HCEC 1CT (cell line): ENCODE data around the gene EFCAB14.
"Not testable (repeated sequence)": the region's sequence is repeated elsewhere in the genome, so short reads cannot be mapped to it uniquely, and the experiment has no call there.

Experiments
- DNase-seq: peaks from one replicate; pipeline ENCODE4 v3.0.0-alpha.2; 2017

The EFCAB14 gene

GRCh38 chr1:46681333-46682034, 37.4 kb downstream of the EFCAB14 start:
- no peak for DNase-seq

GRCh38 chr1:46679789-46680573, 38.9 kb downstream of the EFCAB14 start:
- DNase-seq: no peak

- DNase-seq: no peak
Observed at GRCh38 chr1:46677339-46677738, 41.6 kb downstream of the EFCAB14 start.

- no peak for DNase-seq
Observed at GRCh38 chr1:46676531-46676930, 42.4 kb downstream of the EFCAB14 start.

- no peak for DNase-seq
Observed at GRCh38 chr1:46675549-46676314, 43.2 kb downstream of the EFCAB14 start.

GRCh38 chr1:46673749-46674182, 45.1 kb downstream of the EFCAB14 start:
- DNase-seq: peak; percentile 56

GRCh38 chr1:46672696-46673095, 46.2 kb downstream of the EFCAB14 start:
- DNase-seq: no peak

GRCh38 chr1:46671554-46671953, 47.4 kb downstream of the EFCAB14 start, which contains the start of gene TEX38:
TSS of gene TEX38 (plus strand) at chr1:46671854. CDS start at chr1:46671935, 81 bp downstream.
- DNase-seq: no peak

- no peak for DNase-seq
Observed at GRCh38 chr1:46670134-46670533, 48.8 kb downstream of the EFCAB14 start.

- DNase-seq: peak; percentile 79
Observed at GRCh38 chr1:46667782-46668760, 50.8 kb downstream of the EFCAB14 start, which contains the start of gene ATPAF1. TSS of gene ATPAF1 (minus strand) at chr1:46668364. CDS start at chr1:46668322, 42 bp downstream.

- no peak for DNase-seq
Observed at GRCh38 chr1:46665983-46666382, 52.9 kb downstream of the EFCAB14 start.

GRCh38 chr1:46662919-46663318, 56.0 kb downstream of the EFCAB14 start:
- DNase-seq: not testable (repeated sequence)

GRCh38 chr1:46660116-46660515, 58.8 kb downstream of the EFCAB14 start:
- not testable (repeated sequence) for DNase-seq

GRCh38 chr1:46659307-46659870, 59.5 kb downstream of the EFCAB14 start:
- DNase-seq: no peak

GRCh38 chr1:46657775-46658174, 61.1 kb downstream of the EFCAB14 start:
- DNase-seq: no peak

GRCh38 chr1:46656643-46657042, 62.3 kb downstream of the EFCAB14 start:
- no peak for DNase-seq

- no peak for DNase-seq
Observed at GRCh38 chr1:46655848-46656247, 63.1 kb downstream of the EFCAB14 start.

- not testable (repeated sequence) for DNase-seq
Observed at GRCh38 chr1:46654698-46655097, 64.2 kb downstream of the EFCAB14 start.

GRCh38 chr1:46654012-46654411, 64.9 kb downstream of the EFCAB14 start:
- DNase-seq: no peak

GRCh38 chr1:46653405-46653958, 65.4 kb downstream of the EFCAB14 start:
- DNase-seq: peak; percentile 59
